ENCODE results near the gene SHROOM3.

GRCh38 chr4:76691807-76692582, 257.0 kb downstream of the SHROOM3 start:
- TF ChIP-seq POLR2A (IDR thresholded peaks at IDR 0.05; ENCODE audit: low read length), result no peak
- no peak for TF ChIP-seq GATA1 (IDR thresholded peaks at IDR 0.05; ENCODE audit: low read depth, low read length)

Measured in erythroblast (primary cell).